K562 treated with DMSO at 1 percent for 12 hours (cell line): ENCODE data around the gene THOP1. TPM values are rescaled to one million over a fixed set of nuclear protein-coding genes. Genes with fewer than 3 reads are reported as not detected.

Source experiments
- total RNA-seq: library from RNA; unstranded; fragments of 300-600 nt; gene quantifications from 2 replicates; pipeline ENCODE4 v1.2.3, GENCODE V29; 2022; ENCODE audit not compliant: insufficient read depth

Gene THOP1
- total RNA-seq, result 103 and 154 TPM in 2 replicates

GRCh38 chr19:2785244-2785997 is at the start of gene THOP1:
TSS of gene THOP1 (plus strand) at chr19:2785503. CDS start at chr19:2785663, 160 bp downstream.

DNA sequence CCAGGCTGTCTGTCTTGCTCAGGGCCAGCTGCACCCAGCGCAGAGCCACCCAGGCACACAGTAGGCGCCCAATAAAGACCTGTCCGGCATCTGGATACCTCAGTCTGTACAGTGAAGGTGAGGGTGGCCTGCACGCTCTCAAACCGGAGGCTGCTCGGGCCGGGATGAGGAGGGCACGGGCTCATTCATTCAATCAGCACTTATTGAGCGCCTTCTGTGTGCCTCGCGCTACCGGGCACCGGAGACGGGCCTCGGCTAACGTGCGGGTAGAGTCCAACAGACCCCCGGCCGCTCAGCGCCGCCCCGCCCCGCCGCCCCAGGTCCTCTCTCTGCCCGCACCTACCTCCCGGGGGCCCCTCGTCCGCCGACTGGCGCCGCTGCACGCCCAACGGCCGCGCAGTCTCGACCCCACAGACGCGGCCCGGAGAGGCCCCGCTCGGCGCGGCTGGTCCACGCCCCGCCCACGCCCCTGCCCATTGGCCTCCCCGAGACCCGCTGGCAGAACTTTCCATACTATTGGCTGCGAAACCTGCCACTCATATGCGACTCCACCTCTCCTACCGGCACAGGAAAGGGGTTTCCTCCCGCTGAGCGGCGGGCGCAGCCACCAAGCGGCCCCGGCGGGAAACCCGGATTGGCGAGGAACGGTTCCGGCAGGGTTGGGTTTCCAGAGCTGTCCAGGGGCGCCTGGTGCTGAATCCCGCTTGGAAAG is 45.5 kb upstream of the THOP1 start, which contains the start of gene SLC39A3:
SLC39A3 (minus strand) TSS at position 416 of the 712 bp plus-strand sequence. CDS start 2,760 bp downstream, outside the sequence.

DNA sequence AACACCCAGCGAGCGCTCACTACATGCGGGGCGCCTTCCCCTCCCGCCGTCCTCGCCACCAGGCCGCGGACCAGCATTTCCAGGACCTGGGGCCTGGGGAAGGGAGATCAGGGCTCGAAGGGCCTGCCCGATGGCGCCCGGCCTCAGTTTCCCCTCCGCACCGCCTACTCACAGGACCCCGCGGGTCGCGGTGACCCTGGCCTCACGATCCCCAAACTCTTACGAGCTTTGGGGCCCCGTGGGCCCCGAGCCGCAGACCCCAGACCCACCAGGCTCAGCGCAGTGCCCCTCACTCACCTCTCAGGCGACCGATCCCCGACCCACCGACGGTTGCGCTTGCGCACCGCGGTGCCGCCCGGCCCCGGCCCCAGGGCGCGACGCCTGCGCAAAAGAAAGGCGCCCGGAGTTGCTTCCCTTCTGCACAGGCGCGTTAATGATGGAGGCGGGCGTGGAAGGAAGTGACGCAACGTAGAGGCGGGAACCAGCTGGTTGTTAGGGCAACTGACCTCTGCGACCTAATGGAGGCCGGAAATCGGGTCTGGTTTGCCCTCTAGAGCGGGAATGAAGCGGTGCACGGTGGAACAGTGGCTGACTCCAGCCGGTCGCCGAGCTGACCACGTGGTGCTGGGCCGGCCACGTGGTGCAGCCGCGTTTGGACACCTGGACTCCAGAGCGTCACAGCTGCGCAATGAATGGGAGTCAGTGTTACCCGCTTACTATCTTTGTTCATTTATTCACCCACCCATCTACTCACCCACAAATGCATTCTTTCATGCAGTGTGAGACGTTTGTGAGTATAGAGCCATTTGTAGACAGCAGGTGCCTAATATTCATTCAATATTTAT is 2.1 kb upstream of the THOP1 start, which contains the start of gene SGTA:
SGTA (minus strand) TSS at position 338 of the 845 bp plus-strand sequence. CDS start 14,205 bp downstream, outside the sequence.

DNA sequence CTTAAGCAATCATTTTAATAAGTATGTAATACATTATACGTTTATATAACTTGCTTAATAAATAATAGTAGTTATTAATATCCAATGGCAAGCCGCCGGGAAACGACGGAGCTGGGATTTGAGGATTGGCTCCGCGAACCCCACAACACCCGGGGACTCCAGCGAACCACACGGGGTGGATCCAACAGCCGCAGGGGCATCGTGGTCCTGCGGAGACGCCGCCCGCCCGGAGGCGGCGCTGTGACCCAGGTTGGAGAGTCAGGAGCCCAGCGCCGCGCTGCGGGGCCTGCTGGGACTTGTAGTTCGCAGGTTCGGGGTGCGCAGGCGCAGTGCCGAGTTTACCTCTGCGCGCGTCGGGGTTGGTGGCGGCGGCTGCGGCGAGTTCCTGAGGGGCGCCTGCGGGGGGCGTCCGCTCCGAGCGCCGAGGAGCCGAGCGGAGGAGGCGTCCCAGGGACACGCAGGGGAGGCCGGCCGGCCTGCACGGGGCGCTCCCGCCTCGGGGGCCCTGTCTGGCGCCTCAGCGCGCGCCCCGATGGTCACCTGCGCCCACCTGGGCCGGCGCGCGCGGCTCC is 34.3 kb downstream of the THOP1 start, which contains the start of gene ZNF554:
ZNF554 (plus strand) TSS at position 329 of the 572 bp plus-strand sequence; CDS start at position 533, 204 bp downstream.

DNA sequence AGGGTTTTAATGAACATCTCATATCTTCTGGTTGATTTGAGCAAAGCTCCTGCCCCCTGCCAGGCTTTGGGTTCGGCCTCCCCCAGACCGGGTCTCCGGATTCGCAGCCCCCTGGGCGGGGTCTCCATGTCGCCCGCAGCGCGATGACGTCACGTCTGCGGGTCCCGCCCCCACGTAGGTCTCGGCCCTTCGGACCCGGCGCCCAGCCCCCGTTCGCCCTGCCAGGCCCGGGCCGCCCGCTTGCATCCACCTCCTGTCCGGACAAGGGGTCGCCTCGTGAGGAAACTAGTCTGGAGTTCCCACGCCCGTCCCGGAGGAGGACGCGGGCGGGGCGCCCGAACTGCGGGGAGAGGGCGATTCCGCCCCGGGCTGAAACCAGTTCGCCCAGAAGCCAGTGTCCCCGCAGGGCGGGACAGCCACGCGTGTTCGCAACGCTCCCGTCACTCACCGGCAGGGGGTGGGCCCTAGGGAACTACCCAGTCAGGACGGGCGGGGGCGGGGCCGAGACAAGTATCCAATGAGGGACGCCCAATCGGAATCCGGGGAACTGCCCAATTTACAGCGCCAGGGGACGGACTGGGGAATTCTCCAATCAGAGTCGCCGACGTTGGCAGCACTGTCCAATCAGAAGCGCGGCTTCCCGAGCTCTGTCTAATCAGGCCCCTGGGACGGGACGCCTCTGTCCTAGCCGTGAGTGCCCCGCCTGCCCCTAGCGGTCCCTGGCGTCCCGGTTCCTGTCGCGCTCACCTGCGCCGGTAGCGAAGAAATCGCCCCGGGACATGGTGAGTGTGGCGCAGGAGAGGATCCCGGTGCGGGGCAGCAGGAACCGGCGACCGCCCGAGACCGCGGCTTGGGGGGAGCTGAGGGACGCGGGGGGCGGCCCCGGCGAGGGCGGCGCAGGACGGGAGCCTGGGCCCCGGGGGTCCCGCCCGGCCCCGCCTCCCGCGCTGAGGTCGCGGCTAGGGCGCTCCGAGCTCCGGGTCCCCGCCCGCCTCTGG is 55.8 kb downstream of the THOP1 start, which contains the start of gene ZNF555:
ZNF555 (plus strand) TSS at position 682 of the 998 bp plus-strand sequence; CDS start at position 780, 98 bp downstream.

Other genes with a start within 250 kb of the THOP1 start
- gene GNG7, start 82.8 kb upstream of the THOP1 start, total RNA-seq, result 0.36 and 1.3 TPM in 2 replicates
- 3.4 and 4.7 TPM in 2 replicates for gene DIRAS1, start 64.1 kb upstream of the THOP1 start, total RNA-seq
- 159 and 192 TPM in 2 replicates for gene SLC39A3, start 45.5 kb upstream of the THOP1 start, total RNA-seq
- gene SGTA, start 2.2 kb upstream of the THOP1 start, total RNA-seq, result 100 and 123 TPM in 2 replicates
- 1.8 and 2.7 TPM in 2 replicates for gene ZNF554, start 34.4 kb downstream of the THOP1 start, total RNA-seq
- gene ZNF555, start 56.0 kb downstream of the THOP1 start, total RNA-seq, result 1.0 and 4.9 TPM in 2 replicates
- 0.96 TPM in 1 of 2 replicates, not detected in the other for gene ZNF556, start 81.8 kb downstream of the THOP1 start, total RNA-seq
- 2.4 and 5.7 TPM in 2 replicates for gene ZNF57, start 115.4 kb downstream of the THOP1 start, total RNA-seq
- gene ZNF77, start 159.5 kb downstream of the THOP1 start, total RNA-seq, result 8.4 and 9.3 TPM in 2 replicates
- 5.8 and 8.3 TPM in 2 replicates for gene TLE6, start 192.1 kb downstream of the THOP1 start, total RNA-seq
- 35.1 and 53.0 TPM in 2 replicates for gene TLE2, start 243.8 kb downstream of the THOP1 start, total RNA-seq